Natural killer cell (primary cell): ENCODE results near the gene ALLC. TPM values are rescaled to one million over a fixed set of nuclear protein-coding genes. Genes with fewer than 3 reads are reported as not detected.
A peak's percentile ranks its signal among the peaks of the same experiment; 100 is the strongest.
"Not testable (repeated sequence)": the region's sequence is repeated elsewhere in the genome, so short reads cannot be mapped to it uniquely, and the experiment has no call there.

ENCODE experiments used
- ATAC-seq, 3 donors: fragments of 150-1000 bp in 2 of 3; fragments of 200-7000 bp in 1 of 3; cut with Tn5 transposase; 1 replicate in 1 of 3; 2 replicates in 2 of 3; pipeline ENCODE4 v1.10.0; 2021; ENCODE audit warnings: mild to moderate bottlenecking in 2 of 3, moderate library complexity in 2 of 3
- DNase-seq, 2 donors: peaks; one replicate each; pipeline versions ENCODE4 v3.0.0 to v3.0.0-alpha.2; 2013 to 2021; ENCODE audit warnings: mixed read lengths in 1 of 2
- H3K27ac ChIP-seq: one replicate; pipeline ENCODE4 v1.5.1; 2013; ENCODE audit warnings: mild to moderate bottlenecking, low read length
- H3K27me3 ChIP-seq: one replicate; pipeline ENCODE4 v1.6.1; 2013; ENCODE audit warnings: low read length; ENCODE audit not compliant: control insufficient read depth, insufficient read depth
- H3K36me3 ChIP-seq: one replicate; pipeline ENCODE4 v1.6.1; 2013; ENCODE audit warnings: low read length; ENCODE audit not compliant: control insufficient read depth, insufficient read depth
- H3K4me1 ChIP-seq: one replicate; pipeline ENCODE4 v1.6.1; 2013; ENCODE audit warnings: low read length; ENCODE audit not compliant: control insufficient read depth, insufficient read depth
- H3K4me3 ChIP-seq: one replicate; pipeline ENCODE4 v1.5.1; 2013; ENCODE audit warnings: low read length
- H3K9me3 ChIP-seq: one replicate; pipeline ENCODE4 v1.6.1; 2013; ENCODE audit warnings: low read length; ENCODE audit not compliant: control insufficient read depth, insufficient read depth
- H3K27ac Mint-ChIP-seq, 2 donors: one replicate each; pipeline ENCODE4 v1.8.0; 2022; ENCODE audit warnings: mild to moderate bottlenecking in 2 of 2, mixed read lengths in 2 of 2, moderate library complexity in 1 of 2
- H3K27me3 Mint-ChIP-seq, 2 donors: one replicate each; pipeline ENCODE4 v1.8.0; 2022; ENCODE audit warnings: low read depth in 2 of 2, mixed read lengths in 2 of 2
- H3K36me3 Mint-ChIP-seq: one replicate; pipeline ENCODE4 v1.8.0; 2022; ENCODE audit warnings: mixed read lengths
- H3K4me1 Mint-ChIP-seq, 2 donors: one replicate each; pipeline ENCODE4 v1.8.0; 2022; ENCODE audit warnings: mixed read lengths in 2 of 2
- H3K4me3 Mint-ChIP-seq: one replicate; pipeline ENCODE4 v1.8.0; 2022; ENCODE audit warnings: mild to moderate bottlenecking, moderate library complexity, mixed read lengths
- H3K9me3 Mint-ChIP-seq, 2 donors: one replicate each; pipeline ENCODE4 v1.8.0; 2022; ENCODE audit warnings: mixed read lengths in 2 of 2
- WGBS: methylation state at CpG from one replicate; pipeline ENCODE4 v1.1.7; 2013; ENCODE audit warnings: missing lambda C conversion rate; ENCODE audit not compliant: insufficient coverage; 5-methylcytosine and 5-hydroxymethylcytosine counted together
- intact Hi-C: fragments of 100-400 bp; cut with micrococcal nuclease; formaldehyde crosslinking; loops from one replicate; pipeline ENCODE4 v1.14.2; 2022
- total RNA-seq, 4 donors: library from RNA; stranded (reverse); fragments of 120-200 nt in 1 of 4; gene quantifications; one replicate each; pipeline versions ENCODE4 v1.2.3 to v1.2.4, GENCODE V29; 2013 to 2022
- TF ChIP-seq, protein P1 (sequence below): fragments of 200-600 bp; IDR thresholded peaks from one replicate; pipeline ENCODE4 v1.8.0; 2022; ENCODE audit warnings: antibody characterized with exemption

Gene ALLC
- total RNA-seq, 3 donors from 2014 or later (not counting 1 experiment from before 2014, with no cell fraction given), result not detected

GRCh38 chr2:3634596-3635121 lies 23.3 kb upstream of the ALLC start:
- no peak overlapping the region for H3K4me3 ChIP-seq
- Mint-ChIP-seq H3K27ac (no peak overlapping the region), H3K4me3 (no peak overlapping the region), H3K27me3 (peaks cover 0 to 2% of the 10 kb centered on the region in 2 donors), H3K36me3 (no peaks in the 10 kb centered on the region), H3K9me3 (no peaks in the 10 kb centered on the region), H3K4me1 (no peaks in the 10 kb centered on the region)
- ATAC-seq, result no peak
- TF ChIP-seq, protein P1, sequence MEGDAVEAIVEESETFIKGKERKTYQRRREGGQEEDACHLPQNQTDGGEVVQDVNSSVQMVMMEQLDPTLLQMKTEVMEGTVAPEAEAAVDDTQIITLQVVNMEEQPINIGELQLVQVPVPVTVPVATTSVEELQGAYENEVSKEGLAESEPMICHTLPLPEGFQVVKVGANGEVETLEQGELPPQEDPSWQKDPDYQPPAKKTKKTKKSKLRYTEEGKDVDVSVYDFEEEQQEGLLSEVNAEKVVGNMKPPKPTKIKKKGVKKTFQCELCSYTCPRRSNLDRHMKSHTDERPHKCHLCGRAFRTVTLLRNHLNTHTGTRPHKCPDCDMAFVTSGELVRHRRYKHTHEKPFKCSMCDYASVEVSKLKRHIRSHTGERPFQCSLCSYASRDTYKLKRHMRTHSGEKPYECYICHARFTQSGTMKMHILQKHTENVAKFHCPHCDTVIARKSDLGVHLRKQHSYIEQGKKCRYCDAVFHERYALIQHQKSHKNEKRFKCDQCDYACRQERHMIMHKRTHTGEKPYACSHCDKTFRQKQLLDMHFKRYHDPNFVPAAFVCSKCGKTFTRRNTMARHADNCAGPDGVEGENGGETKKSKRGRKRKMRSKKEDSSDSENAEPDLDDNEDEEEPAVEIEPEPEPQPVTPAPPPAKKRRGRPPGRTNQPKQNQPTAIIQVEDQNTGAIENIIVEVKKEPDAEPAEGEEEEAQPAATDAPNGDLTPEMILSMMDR, result no peak
- no peaks in the 10 kb centered on the region for H3K4me1 ChIP-seq
- peak in 1 of 2 donors; percentile 6 for DNase-seq
- H3K9me3 ChIP-seq, result no peaks in the 10 kb centered on the region
- 84% methylated on average over 12 of the region's 12 CpGs for WGBS
- H3K36me3 ChIP-seq, result no peaks in the 10 kb centered on the region
- H3K27me3 ChIP-seq, result no peaks in the 10 kb centered on the region
- H3K27ac ChIP-seq, result no peak overlapping the region
- intact Hi-C loops, result no loop called here

- H3K27me3 ChIP-seq, result no peaks in the 10 kb centered on the region
- DNase-seq (peak in 1 of 2 donors; percentile 7), ATAC-seq (no peak)
- Mint-ChIP-seq H3K27ac (no peak overlapping the region), H3K4me1 (no peaks in the 10 kb centered on the region), H3K9me3 (no peaks in the 10 kb centered on the region), H3K36me3 (no peaks in the 10 kb centered on the region), H3K4me3 (no peak overlapping the region), H3K27me3 (peaks cover 0 to 2% of the 10 kb centered on the region in 2 donors)
- intact Hi-C loops, result no loop called here
- H3K4me3 ChIP-seq, result no peak overlapping the region
- H3K4me1 ChIP-seq, result no peaks in the 10 kb centered on the region
- TF ChIP-seq, protein P1, result no peak
- no peak overlapping the region for H3K27ac ChIP-seq
- H3K9me3 ChIP-seq, result no peaks in the 10 kb centered on the region
- no peaks in the 10 kb centered on the region for H3K36me3 ChIP-seq
- WGBS, result 75% methylated on average over 29 of the region's 29 CpGs
Observed at GRCh38 chr2:3635171-3635974, 22.6 kb upstream of the ALLC start.

- H3K36me3 Mint-ChIP-seq, H3K4me3 ChIP-seq, H3K9me3 Mint-ChIP-seq, intact Hi-C loops, ATAC-seq, H3K4me3 Mint-ChIP-seq, H3K27me3 Mint-ChIP-seq, H3K27me3 ChIP-seq, H3K27ac ChIP-seq, H3K27ac Mint-ChIP-seq, H3K36me3 ChIP-seq, H3K4me1 ChIP-seq, H3K4me1 Mint-ChIP-seq, H3K9me3 ChIP-seq: not testable (repeated sequence)
- DNase-seq, result peak in 1 of 2 donors; percentile 4
- 90% methylated on average over 16 of the region's 16 CpGs for WGBS
Observed at GRCh38 chr2:3635975-3636327, 22.0 kb upstream of the ALLC start.

- Mint-ChIP-seq H3K27me3 (peaks cover 0 to 2% of the 10 kb centered on the region in 2 donors), H3K36me3 (no peaks in the 10 kb centered on the region), H3K4me1 (no peaks in the 10 kb centered on the region), H3K27ac (no peak overlapping the region), H3K9me3 (no peaks in the 10 kb centered on the region), H3K4me3 (no peak overlapping the region)
- H3K27me3 ChIP-seq, result no peaks in the 10 kb centered on the region
- WGBS, result 90% methylated on average over 11 of the region's 13 CpGs
- ATAC-seq (peak in 1 of 3 donors; percentile 29), DNase-seq (peak in 1 of 2 donors; percentile 1)
- no peaks in the 10 kb centered on the region for H3K4me1 ChIP-seq
- intact Hi-C loops, result no loop called here
- no peak overlapping the region for H3K4me3 ChIP-seq
- H3K27ac ChIP-seq, result no peak overlapping the region
- TF ChIP-seq, protein P1, result no peak
- H3K36me3 ChIP-seq, result no peaks in the 10 kb centered on the region
- no peaks in the 10 kb centered on the region for H3K9me3 ChIP-seq
Observed at GRCh38 chr2:3636586-3637310, 21.3 kb upstream of the ALLC start.
